A549 (cell line): ENCODE measurements around the gene AP3B1. TPM values are rescaled to one million over a fixed set of nuclear protein-coding genes. Genes with fewer than 3 reads are reported as not detected.
A peak's percentile ranks its signal among the peaks of the same experiment; 100 is the strongest.

ENCODE experiments used
- ATAC-seq, 2 experiments: fragments of 200-7000 bp in 1 of 2; fragments of >200 bp in 1 of 2; cut with Nextera tagmentation in 1 of 2; cut with Tn5 transposase in 1 of 2; 3 replicates each; pipeline versions ENCODE4 v1.8.0 to v1.9.1; 2018 to 2020; ENCODE audit warnings: mild to moderate bottlenecking in 1 of 2, moderate library complexity in 1 of 2
- CTCF ChIA-PET: fragments of 300-600 bp; sonication (Branson Sonifier 250); formaldehyde crosslinking; extraction: SDS; loops from one replicate; lab custom pipeline; 2021; ENCODE audit warnings: antibody characterized with exemption, inconsistent platforms; lab: Yijun Ruan, JAX
- POLR2A ChIA-PET: fragments of 350-600 bp; formaldehyde crosslinking; extraction: SDS; loops from one replicate; lab custom pipeline; 2021; ENCODE audit warnings: antibody characterized with exemption, inconsistent platforms; lab: Yijun Ruan, JAX
- DNase-seq, 2 experiments: peaks; one replicate each; pipeline versions ENCODE4 v3.0.0 to v3.0.0-alpha.2; 2011 to 2016; ENCODE audit warnings: low read depth in 1 of 2, low spot score in 1 of 2
- FAIRE-seq: peaks from 2 replicates; lab custom pipeline; 2011; peaks lifted over from hg19 to GRCh38; lab: Jason Lieb, UNC
- H3K27ac ChIP-seq, 2 experiments: fragments of >200 bp; sonication (Bioruptor Twin); formaldehyde crosslinking; 3 replicates each; pipeline ENCODE4 v1.5.1; 2016 to 2017
- H3K4me1 ChIP-seq: fragments of >200 bp; sonication (Bioruptor Twin); formaldehyde crosslinking; 3 replicates; pipeline ENCODE4 v1.6.1; 2016
- H3K4me2 ChIP-seq: fragments of >200 bp; sonication (Bioruptor Twin); formaldehyde crosslinking; 3 replicates; pipeline ENCODE4 v1.6.1; 2016
- H3K4me3 ChIP-seq: fragments of >200 bp; sonication (Bioruptor Twin); formaldehyde crosslinking; 3 replicates; pipeline ENCODE4 v1.5.1; 2016
- H3K9me3 ChIP-seq: fragments of >200 bp; sonication (Bioruptor Twin); formaldehyde crosslinking; 3 replicates; pipeline ENCODE4 v1.6.1; 2016
- BCL3 ChIP-seq: fragments of >200 bp; sonication (Bioruptor Twin); formaldehyde crosslinking; IDR thresholded peaks from 3 replicates; pipeline ENCODE4 v1.6.1; 2016
- CBX2 ChIP-seq: fragments of 200-600 bp; sonication (generic); IDR thresholded peaks from 2 replicates; pipeline ENCODE4 v1.6.1; 2016; ENCODE audit warnings: low read depth, mild to moderate bottlenecking, borderline replicate concordance
- CEBPB ChIP-seq, 2 experiments: fragments of >200 bp in 1 of 2; sonication (Bioruptor Twin) in 1 of 2; formaldehyde crosslinking in 1 of 2; IDR thresholded peaks; 2 replicates each; pipeline ENCODE4 v1.6.1; 2012 to 2016
- CTCF ChIP-seq: fragments of >200 bp; sonication (Bioruptor Twin); formaldehyde crosslinking; IDR thresholded peaks from 3 replicates; pipeline ENCODE4 v1.5.1; 2016
- E2F6 ChIP-seq: IDR thresholded peaks from 2 replicates; pipeline ENCODE4 v1.6.1; 2012; ENCODE audit warnings: low read depth, borderline replicate concordance
- EHMT2 ChIP-seq: fragments of 200-600 bp; sonication (generic); IDR thresholded peaks from 2 replicates; pipeline ENCODE4 v1.6.1; 2016; ENCODE audit warnings: antibody characterized with exemption, low read depth, mild to moderate bottlenecking, moderate library complexity
- ELK1 ChIP-seq: fragments of 150-350 bp; IDR thresholded peaks from 2 replicates; pipeline ENCODE4 v1.6.1; 2014; ENCODE audit warnings: low read depth, mild to moderate bottlenecking, low read length
- FOSL2 ChIP-seq, 2 experiments: fragments of 450-650 bp in 1 of 2; fragments of >200 bp in 1 of 2; sonication (Bioruptor Twin) in 1 of 2; formaldehyde crosslinking; IDR thresholded peaks; 2 replicates each; pipeline versions ENCODE4 v1.5.0 to v1.6.1; 2016 to 2020; ENCODE audit warnings: mild to moderate bottlenecking in 1 of 2, moderate library complexity in 1 of 2
- GATA3 ChIP-seq: IDR thresholded peaks from 2 replicates; pipeline ENCODE4 v1.6.1; 2012; ENCODE audit warnings: borderline replicate concordance
- HES2 ChIP-seq: fragments of >200 bp; sonication (Bioruptor Twin); formaldehyde crosslinking; IDR thresholded peaks from 2 replicates; pipeline ENCODE4 v1.6.1; 2016
- HMGXB4 ChIP-seq: fragments of 250-450 bp; sonication (Bioruptor Pico); IDR thresholded peaks from 2 replicates; pipeline ENCODE4 v1.5.0; 2021; ENCODE audit warnings: mild to moderate bottlenecking, moderate library complexity, borderline replicate concordance
- JUN ChIP-seq, 2 experiments: fragments of >200 bp; sonication (Bioruptor Twin); formaldehyde crosslinking; IDR thresholded peaks; 2 replicates in 1 of 2; 3 replicates in 1 of 2; pipeline ENCODE4 v1.6.1; 2016 to 2017
- MAX ChIP-seq: IDR thresholded peaks from 2 replicates; pipeline ENCODE4 v1.6.1; 2012
- MYC ChIP-seq: IDR thresholded peaks from 2 replicates; pipeline ENCODE4 v1.6.1; 2012; ENCODE audit warnings: mild to moderate bottlenecking, inconsistent platforms, low read length, improper control_type of control experiment, borderline replicate concordance
- NFE2L2 ChIP-seq: fragments of 150-350 bp; conservative IDR thresholded peaks from 2 replicates; pipeline ENCODE4 v1.6.1; 2014; ENCODE audit warnings: low read length
- PBX3 ChIP-seq: IDR thresholded peaks from 2 replicates; pipeline ENCODE4 v1.6.1; 2012
- POLR2AphosphoS2 ChIP-seq: conservative IDR thresholded peaks from 2 replicates; pipeline ENCODE4 v1.6.1; 2012; ENCODE audit warnings: low read length, improper control_type of control experiment, inconsistent platforms
- RAD21 ChIP-seq, 2 experiments: fragments of >200 bp in 1 of 2; sonication (Bioruptor Twin) in 1 of 2; formaldehyde crosslinking in 1 of 2; IDR thresholded peaks in 1 of 2; conservative IDR thresholded peaks in 1 of 2; 2 replicates in 1 of 2; 3 replicates in 1 of 2; pipeline ENCODE4 v1.6.1; 2012 to 2018; ENCODE audit warnings: inconsistent platforms in 1 of 2
- TP53 ChIP-seq: fragments of 250-450 bp; sonication (Bioruptor Pico); IDR thresholded peaks from 2 replicates; pipeline ENCODE4 v1.5.0; 2021; ENCODE audit warnings: mild to moderate bottlenecking, moderate library complexity
- ZSCAN20 ChIP-seq: fragments of 250-450 bp; sonication (Bioruptor Pico); IDR thresholded peaks from 2 replicates; pipeline ENCODE4 v1.8.0; 2022; ENCODE audit warnings: mild to moderate bottlenecking, moderate library complexity
- WGBS: methylation state at CpG from one replicate; pipeline ENCODE4 v1.1.6; 2017; ENCODE audit errors: missing lambda C conversion rate; 5-methylcytosine and 5-hydroxymethylcytosine counted together
- polyA plus RNA-seq, 4 experiments: library from polyadenylated mRNA; depleted of rRNA in 3 of 4; stranded (reverse); fragments of >200 nt; fragmentation: RNase III in 1 of 4; extraction: RNeasy Plus Mini Kit Qiagen cat#74134 plus additional on column Dnase treatment in 1 of 4; gene quantifications; 2 replicates in 3 of 4; 3 replicates in 1 of 4; pipeline ENCODE4 v1.2.3, GENCODE V29; 2011 to 2017

Gene AP3B1
- polyA plus RNA-seq, 2 of the 4 experiments (the other 2 are of a cell fraction): 52.4 to 70.5 TPM

- no peak for DNase-seq
- Histone ChIP-seq H3K9me3 (no peaks in the 10 kb centered on the region), H3K27ac (no peak overlapping the region), H3K4me3 (no peak overlapping the region), H3K4me2 (no peak overlapping the region), H3K4me1 (no peaks in the 10 kb centered on the region)
- FAIRE-seq: no peak
- ChIA-PET CTCF (interaction anchor here (1.3 to 1.4 kb wide), 2 partner anchors 9 to 10 kb away, joined by 3 to 4 read pairs; no protein-coding TSS in a partner anchor), POLR2A (no interaction called here)
- TF ChIP-seq E2F6 (no peak), CBX2 (no peak), CTCF (no peak), HMGXB4 (no peak), MYC (no peak), TP53 (no peak), HES2 (no peak), JUN (IDR thresholded peaks at IDR 0.05) (no peak), POLR2AphosphoS2 (no peak), NFE2L2 (no peak), EHMT2 (no peak), ELK1 (no peak), ZSCAN20 (CRISPR knock-in tag) (no peak), MAX (no peak), FOSL2 (IDR thresholded peaks at IDR 0.05) (no peak), FOSL2 (CRISPR knock-in tag; IDR thresholded peaks at IDR 0.05) (no peak)
- WGBS: 90% methylated on average over 2 of the region's 2 CpGs
- ATAC-seq: no peak
Measured at GRCh38 chr5:78236046-78236445, 58.5 kb downstream of the AP3B1 start.

- DNase-seq: no peak
- no peaks in the 10 kb centered on the region for H3K9me3 ChIP-seq
- no peak overlapping the region for H3K4me2 ChIP-seq
- no peaks in the 10 kb centered on the region for H3K4me1 ChIP-seq
- no peak overlapping the region for H3K4me3 ChIP-seq
- 90% methylated on average over 3 of the region's 3 CpGs for WGBS
- no peak overlapping the region for H3K27ac ChIP-seq
- TF ChIP-seq RAD21 (conservative IDR thresholded peaks at IDR 0.05 in 1 of 2, IDR thresholded peaks at IDR 0.05 in 1 of 2) (no peak), PBX3 (no peak), GATA3 (no peak), FOSL2 (IDR thresholded peaks at IDR 0.05) (no peak), FOSL2 (CRISPR knock-in tag; IDR thresholded peaks at IDR 0.05) (no peak), BCL3 (no peak), CEBPB (IDR thresholded peaks at IDR 0.05) (peak; percentile 33 to 55; a peak in 1 of 4 replicates)
- ChIA-PET CTCF (interaction anchor here (0.6 to 1.3 kb wide), 2 partner anchors 9 to 38 kb away, joined by 3 to 4 read pairs; no protein-coding TSS in a partner anchor), POLR2A (interaction anchor here (0.5 kb wide), 1 partner anchor 67 kb away, joined by 3 read pairs; no protein-coding TSS in a partner anchor)
- FAIRE-seq: no peak
- ATAC-seq: no peak
Measured at GRCh38 chr5:78235289-78235688, 59.2 kb downstream of the AP3B1 start.
